ENCODE data around the gene LEPR. TPM values are rescaled to one million over a fixed set of nuclear protein-coding genes. Genes with fewer than 3 reads are reported as not detected.
"Not testable (repeated sequence)": the region's sequence is repeated elsewhere in the genome, so short reads cannot be mapped to it uniquely, and the experiment has no call there.

The LEPR gene
- total RNA-seq, 1 experiment from 2014 or later, result 3.0 TPM

GRCh38 chr1:65377496-65378246 lies 42.8 kb upstream of the LEPR start:
- in situ Hi-C loops (cut with HindIII; ENCODE audit: low pct_unique_long_range_greater_than_20kb, low sequenced_read_pairs) (no loop called here), intact Hi-C loops (cut with micrococcal nuclease; ENCODE audit: unreplicated experiment) (no loop called here)
- Histone ChIP-seq H3K36me3 (ENCODE audit: control insufficient read depth, insufficient read depth, low read length) (no peaks in the 10 kb centered on the region), H3K9me3 (ENCODE audit: control insufficient read depth, insufficient read depth, low read depth, low read length) (no peaks in the 10 kb centered on the region), H3K27me3 (ENCODE audit: control insufficient read depth, insufficient read depth, low read length) (no peaks in the 10 kb centered on the region), H3K4me3 (ENCODE audit: low read depth in 2 of 2, low read length in 2 of 2) (no peak overlapping the region), H3K4me1 (ENCODE audit: control insufficient read depth, insufficient read depth, low read length) (no peaks in the 10 kb centered on the region), H3K27ac (ENCODE audit: low read length) (no peak overlapping the region)
- ChIA-PET POLR2A (no interaction called here), CTCF (no interaction called here)
- TF ChIP-seq SIN3A (IDR thresholded peaks at IDR 0.05; ENCODE audit: borderline replicate concordance, insufficient read depth, low read depth, low read length), result no peak
- TF ChIP-seq TCF7L2 (IDR thresholded peaks at IDR 0.05; ENCODE audit: low read depth, low read length), result no peak
- TF ChIP-seq POLR2AphosphoS5 (IDR thresholded peaks at IDR 0.05; ENCODE audit: low read depth, low read length), result no peak
- no peak for TF ChIP-seq CTCF (IDR thresholded peaks at IDR 0.05)
- TF ChIP-seq REST (IDR thresholded peaks at IDR 0.05; ENCODE audit: insufficient read depth in 1 of 2, low read depth in 2 of 2, low read length in 1 of 2), result no peak
- no TSS peak for BruUV-seq (replicated peaks)
- DNase-seq (ENCODE audit: low read depth, low spot score), result no peak
- ATAC-seq, result no peak

- CTCF ChIA-PET, result no interaction called here
- BruUV-seq (replicated peaks), result no TSS peak
- no peak overlapping the region for H3K4me3 ChIP-seq (ENCODE audit: low read depth in 2 of 2, low read length in 2 of 2)
Measured at GRCh38 chr1:65378247-65378946, 42.1 kb upstream of the LEPR start.

GRCh38 chr1:65384426-65384825 lies 36.0 kb upstream of the LEPR start:
- H3K9me3 ChIP-seq (ENCODE audit: control insufficient read depth, insufficient read depth, low read depth, low read length); ATAC-seq; in situ Hi-C loops (cut with HindIII; ENCODE audit: low pct_unique_long_range_greater_than_20kb, low sequenced_read_pairs); H3K27ac ChIP-seq (ENCODE audit: low read length); CTCF ChIA-PET; H3K4me1 ChIP-seq (ENCODE audit: control insufficient read depth, insufficient read depth, low read length); DNase-seq (ENCODE audit: low read depth, low spot score); intact Hi-C loops (cut with micrococcal nuclease; ENCODE audit: unreplicated experiment); POLR2A ChIA-PET; H3K27me3 ChIP-seq (ENCODE audit: control insufficient read depth, insufficient read depth, low read length); H3K4me3 ChIP-seq (ENCODE audit: low read depth in 2 of 2, low read length in 2 of 2); BruUV-seq (replicated peaks); H3K36me3 ChIP-seq (ENCODE audit: control insufficient read depth, insufficient read depth, low read length): not testable (repeated sequence)

More at GRCh38 chr1:65378247-65378946, 42.1 kb upstream of the LEPR start:
- Histone ChIP-seq H3K27me3 (ENCODE audit: control insufficient read depth, insufficient read depth, low read length) (no peaks in the 10 kb centered on the region), H3K4me1 (ENCODE audit: control insufficient read depth, insufficient read depth, low read length) (no peaks in the 10 kb centered on the region), H3K36me3 (ENCODE audit: control insufficient read depth, insufficient read depth, low read length) (no peaks in the 10 kb centered on the region), H3K27ac (ENCODE audit: low read length) (no peak overlapping the region), H3K9me3 (ENCODE audit: control insufficient read depth, insufficient read depth, low read depth, low read length) (no peaks in the 10 kb centered on the region)
- DNase-seq (ENCODE audit: low read depth, low spot score) (no peak), ATAC-seq (no peak)
- in situ Hi-C loops (cut with HindIII; ENCODE audit: low pct_unique_long_range_greater_than_20kb, low sequenced_read_pairs), result no loop called here
- POLR2A ChIA-PET, result no interaction called here
- intact Hi-C loops (cut with micrococcal nuclease; ENCODE audit: unreplicated experiment), result no loop called here
- TF ChIP-seq SIN3A (IDR thresholded peaks at IDR 0.05; ENCODE audit: borderline replicate concordance, insufficient read depth, low read depth, low read length) (no peak), TCF7L2 (IDR thresholded peaks at IDR 0.05; ENCODE audit: low read depth, low read length) (no peak)
